ENCODE data around the gene OR6B2.

DNA sequence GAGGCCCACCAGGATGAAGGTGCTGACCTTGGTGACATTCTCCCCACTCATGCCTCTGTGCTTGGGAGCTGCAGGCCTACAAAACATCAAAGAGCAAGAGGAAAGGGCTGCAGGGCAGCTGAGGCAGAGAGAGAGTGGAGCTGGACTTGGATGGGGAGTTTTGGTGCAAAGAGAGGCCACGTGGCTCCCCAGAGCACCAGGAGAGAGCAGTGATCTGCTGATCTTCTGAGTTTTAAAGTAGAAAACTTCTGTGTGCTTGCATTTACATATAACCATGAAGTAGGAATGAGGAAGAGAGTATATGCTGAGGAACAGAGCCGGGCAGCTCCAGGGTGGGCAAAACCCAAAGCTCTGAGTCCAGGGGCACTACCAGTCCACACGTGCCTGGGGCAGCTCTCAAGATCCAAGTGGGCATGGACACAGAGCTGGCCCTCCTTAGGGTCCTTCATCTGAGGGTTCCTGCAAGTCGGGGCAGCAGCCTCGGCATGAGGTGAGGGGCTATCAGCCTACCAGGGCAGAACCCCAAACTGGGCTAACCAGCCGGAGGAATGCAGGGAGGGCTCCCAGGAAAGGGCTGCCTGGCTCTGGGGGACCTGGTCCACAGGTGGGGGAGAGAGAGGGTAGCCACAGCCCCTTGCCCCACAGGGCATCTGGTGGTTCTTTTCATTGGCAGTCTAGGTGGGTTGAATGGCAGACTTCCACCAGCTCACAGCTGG lies at the start of gene OR6B2:
- TF ChIP-seq CTCF (IDR thresholded peaks at IDR 0.05; ENCODE audit: low read depth, low read length) (no peak), EZH2phosphoT487 (IDR thresholded peaks at IDR 0.05; ENCODE audit: low read depth) (no peak)

All from OCI-LY3 (cell line).